Karpas-422 (cell line): ENCODE results near the gene DRD3. TPM values are rescaled to one million over a fixed set of nuclear protein-coding genes. Genes with fewer than 3 reads are reported as not detected.
A peak's percentile ranks its signal among the peaks of the same experiment; 100 is the strongest.

ENCODE experiments used
- DNase-seq: peaks from one replicate; pipeline ENCODE4 v3.0.0-alpha.2; 2015
- H2AFZ ChIP-seq: fragments of 200-600 bp; sonication (generic); 2 replicates; pipeline ENCODE4 v1.6.1; 2014; ENCODE audit warnings: antibody characterized with exemption, low read length, mixed read lengths
- H3K27ac ChIP-seq: fragments of 200-600 bp; sonication (generic); 2 replicates; pipeline ENCODE4 v1.5.1; 2014; ENCODE audit warnings: mild to moderate bottlenecking, low read length, moderate library complexity
- H3K27me3 ChIP-seq: fragments of 200-600 bp; sonication (generic); 2 replicates; pipeline ENCODE4 v1.6.1; 2014; ENCODE audit warnings: low read length, mixed read lengths
- H3K36me3 ChIP-seq: fragments of 200-600 bp; sonication (generic); 2 replicates; pipeline ENCODE4 v1.6.1; 2014; ENCODE audit warnings: low read length, mixed read lengths; ENCODE audit not compliant: insufficient read depth
- H3K4me1 ChIP-seq: fragments of 200-600 bp; sonication (generic); 2 replicates; pipeline ENCODE4 v1.6.1; 2014; ENCODE audit warnings: mild to moderate bottlenecking, low read length, mixed read lengths
- H3K4me2 ChIP-seq: fragments of 200-600 bp; sonication (generic); 2 replicates; pipeline ENCODE4 v1.6.1; 2014; ENCODE audit warnings: low read length, low read depth, mild to moderate bottlenecking; ENCODE audit not compliant: poor library complexity, severe bottlenecking
- H3K4me3 ChIP-seq: fragments of 200-600 bp; sonication (generic); 2 replicates; pipeline ENCODE4 v1.5.1; 2014; ENCODE audit warnings: mild to moderate bottlenecking, antibody characterized with exemption, low read length, mixed read lengths
- H3K79me2 ChIP-seq: fragments of 200-600 bp; sonication (generic); 2 replicates; pipeline ENCODE4 v1.6.1; 2014; ENCODE audit warnings: mild to moderate bottlenecking, low read length, mixed read lengths
- H3K9ac ChIP-seq: fragments of 200-600 bp; sonication (generic); 2 replicates; pipeline ENCODE4 v1.6.0; 2014; ENCODE audit warnings: low read length
- H3K9me2 ChIP-seq: fragments of 200-600 bp; sonication (generic), shearing (Covaris generic); replicated peaks from 2 replicates; pipeline ENCODE4 v1.6.0; 2014; ENCODE audit warnings: mild to moderate bottlenecking, low read length, moderate library complexity; ENCODE audit not compliant: insufficient read depth
- H3K9me3 ChIP-seq: fragments of 300-700, 200-600 bp; sonication (generic); 2 replicates; pipeline ENCODE4 v1.6.1; 2014; ENCODE audit warnings: low read length, mixed read lengths
- H4K20me1 ChIP-seq: fragments of 200-600 bp; sonication (generic); 2 replicates; pipeline ENCODE4 v1.6.1; 2014; ENCODE audit warnings: mild to moderate bottlenecking, antibody characterized with exemption, low read length, low read depth; ENCODE audit not compliant: insufficient read depth
- total RNA-seq: library from RNA; depleted of rRNA; stranded (reverse); fragments of >200 nt; shearing (Covaris generic); gene quantifications from 2 replicates; pipeline ENCODE4 v1.2.3, GENCODE V29; 2014; ENCODE audit warnings: low replicate concordance

Gene DRD3
- total RNA-seq, 1 experiment from 2014 or later, result not detected

- no peak for DNase-seq
- Histone ChIP-seq H3K27ac (no peak overlapping the region), H3K4me3 (no peak overlapping the region), H4K20me1 (no peaks in the 10 kb centered on the region), H2AFZ (no peak overlapping the region), H3K36me3 (no peaks in the 10 kb centered on the region), H3K4me2 (no peak overlapping the region), H3K27me3 (no peaks in the 10 kb centered on the region), H3K4me1 (no peaks in the 10 kb centered on the region), H3K79me2 (no peaks in the 10 kb centered on the region), H3K9me2 (no peaks in the 10 kb centered on the region), H3K9ac (no peak overlapping the region), H3K9me3 (no peaks in the 10 kb centered on the region)
Observed at GRCh38 chr3:114127517-114127916, 51.3 kb downstream of the DRD3 start.

DNA sequence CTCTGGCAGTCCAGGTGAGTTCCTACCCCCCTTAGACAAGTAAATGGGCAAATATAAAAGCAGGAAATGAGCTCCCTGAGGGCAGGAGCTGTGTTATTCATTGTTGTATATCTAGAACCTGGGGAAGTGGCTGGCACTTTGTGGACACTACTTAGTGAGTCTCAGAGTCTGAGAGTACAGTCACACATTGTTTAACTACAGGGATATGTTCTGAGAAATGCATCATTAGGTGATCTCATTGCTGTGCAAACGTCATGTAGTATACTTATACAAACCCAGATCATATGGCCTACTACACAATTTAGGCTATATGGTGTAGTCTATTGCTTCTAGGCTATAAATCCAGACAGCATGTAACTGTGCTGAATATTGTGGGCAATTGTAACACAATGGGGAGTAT is 52.4 kb downstream of the DRD3 start:
- no peak for DNase-seq
- Histone ChIP-seq H3K27ac (no peak overlapping the region), H3K27me3 (no peaks in the 10 kb centered on the region), H2AFZ (no peak overlapping the region), H3K79me2 (no peaks in the 10 kb centered on the region), H4K20me1 (no peaks in the 10 kb centered on the region), H3K4me2 (no peak overlapping the region), H3K9ac (no peak overlapping the region), H3K36me3 (no peaks in the 10 kb centered on the region), H3K4me3 (no peak overlapping the region), H3K4me1 (no peaks in the 10 kb centered on the region), H3K9me3 (no peaks in the 10 kb centered on the region), H3K9me2 (no peaks in the 10 kb centered on the region)

GRCh38 chr3:114122027-114122709 is 56.7 kb downstream of the DRD3 start:
- H4K20me1 ChIP-seq, result no peaks in the 10 kb centered on the region
- H3K27me3 ChIP-seq, result no peaks in the 10 kb centered on the region
- H3K9me3 ChIP-seq, result no peaks in the 10 kb centered on the region
- H3K4me2 ChIP-seq, result no peak overlapping the region
- no peaks in the 10 kb centered on the region for H3K36me3 ChIP-seq
- H3K9me2 ChIP-seq, result no peaks in the 10 kb centered on the region
- H3K27ac ChIP-seq, result no peak overlapping the region
- no peak overlapping the region for H2AFZ ChIP-seq
- DNase-seq, result peak; percentile 6
- no peaks in the 10 kb centered on the region for H3K4me1 ChIP-seq
- no peaks in the 10 kb centered on the region for H3K79me2 ChIP-seq
- H3K4me3 ChIP-seq, result no peak overlapping the region
- H3K9ac ChIP-seq, result no peak overlapping the region

DNA sequence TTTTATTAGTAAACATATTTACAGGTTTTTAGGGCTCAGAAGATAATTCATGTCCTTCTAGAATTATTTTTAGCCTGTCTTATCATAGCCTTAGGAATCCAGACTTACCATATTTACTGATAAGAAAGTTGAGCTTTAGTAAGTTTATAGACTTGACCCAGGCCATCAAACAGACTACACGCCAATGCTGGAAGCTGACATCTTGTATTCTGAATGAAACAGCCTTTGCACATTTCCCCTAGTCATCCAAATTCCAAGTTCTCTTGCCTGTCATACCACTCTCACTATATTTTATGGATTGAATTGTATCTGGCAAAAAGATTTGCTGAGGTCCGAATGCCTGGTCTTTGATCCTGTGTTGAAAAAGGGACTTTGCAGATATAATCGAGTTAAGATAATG is 58.6 kb downstream of the DRD3 start:
- Histone ChIP-seq H3K9ac (no peak overlapping the region), H3K27me3 (no peaks in the 10 kb centered on the region), H3K9me3 (no peaks in the 10 kb centered on the region), H4K20me1 (no peaks in the 10 kb centered on the region), H3K36me3 (no peaks in the 10 kb centered on the region), H3K27ac (no peak overlapping the region), H3K4me3 (no peak overlapping the region), H2AFZ (no peak overlapping the region), H3K79me2 (no peaks in the 10 kb centered on the region), H3K4me2 (no peak overlapping the region), H3K9me2 (no peaks in the 10 kb centered on the region), H3K4me1 (no peaks in the 10 kb centered on the region)
- DNase-seq, result no peak

DNA sequence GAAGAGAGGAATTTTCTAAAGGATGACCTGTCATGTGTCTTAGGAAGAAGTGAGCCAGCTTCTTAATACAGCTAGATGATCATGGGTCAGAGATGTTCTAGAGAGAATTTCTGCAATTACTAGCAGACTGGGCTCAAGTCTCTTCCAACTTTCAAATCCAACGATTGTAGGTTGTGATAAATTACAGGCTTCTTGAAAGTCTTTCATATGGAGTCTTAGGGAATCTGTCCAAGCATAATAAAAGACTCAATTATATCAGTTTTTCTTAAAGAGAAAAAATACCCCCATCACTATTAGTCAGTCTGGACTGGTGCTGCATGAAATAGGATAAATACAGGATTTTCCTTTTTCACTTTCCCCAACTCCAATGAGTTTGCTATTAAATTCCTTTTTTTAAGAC is 59.1 kb downstream of the DRD3 start:
- H3K9me2 ChIP-seq, result no peaks in the 10 kb centered on the region
- no peak for DNase-seq
- no peak overlapping the region for H2AFZ ChIP-seq
- no peak overlapping the region for H3K4me2 ChIP-seq
- H4K20me1 ChIP-seq, result no peaks in the 10 kb centered on the region
- H3K36me3 ChIP-seq, result no peaks in the 10 kb centered on the region
- H3K79me2 ChIP-seq, result no peaks in the 10 kb centered on the region
- H3K9ac ChIP-seq, result no peak overlapping the region
- no peak overlapping the region for H3K4me3 ChIP-seq
- no peaks in the 10 kb centered on the region for H3K27me3 ChIP-seq
- no peaks in the 10 kb centered on the region for H3K4me1 ChIP-seq
- H3K9me3 ChIP-seq, result no peaks in the 10 kb centered on the region
- H3K27ac ChIP-seq, result no peak overlapping the region

- H3K9me2 ChIP-seq, result no peaks in the 10 kb centered on the region
- no peaks in the 10 kb centered on the region for H4K20me1 ChIP-seq
- no peak overlapping the region for H3K27ac ChIP-seq
- H3K79me2 ChIP-seq, result no peaks in the 10 kb centered on the region
- no peak overlapping the region for H3K4me2 ChIP-seq
- H3K4me1 ChIP-seq, result peaks cover 12% of the 10 kb centered on the region
- H3K9ac ChIP-seq, result no peak overlapping the region
- H3K27me3 ChIP-seq, result no peaks in the 10 kb centered on the region
- H2AFZ ChIP-seq, result no peak overlapping the region
- H3K9me3 ChIP-seq, result no peaks in the 10 kb centered on the region
- DNase-seq, result peak; percentile 24
- no peak overlapping the region for H3K4me3 ChIP-seq
- H3K36me3 ChIP-seq, result no peaks in the 10 kb centered on the region
Observed at GRCh38 chr3:114115143-114115542, 63.7 kb downstream of the DRD3 start.

DNA sequence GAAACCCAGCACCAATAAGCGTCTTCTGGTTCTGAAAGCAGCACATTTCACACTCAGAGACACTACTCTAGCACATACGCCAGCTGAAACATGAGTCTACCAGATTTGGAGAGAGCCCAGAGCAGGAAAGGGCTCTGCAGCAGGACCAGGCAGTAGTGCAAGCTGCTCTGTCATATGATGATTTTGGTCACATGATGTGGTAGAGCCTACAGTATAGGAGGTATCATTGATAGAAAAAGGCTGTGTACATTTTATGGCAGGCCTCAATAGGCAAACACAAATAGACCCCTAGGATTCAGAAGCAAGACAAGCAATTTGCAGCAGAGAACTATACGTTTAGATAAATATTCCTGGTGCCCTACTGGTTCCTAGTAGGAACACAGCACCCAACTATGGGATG is 64.1 kb downstream of the DRD3 start:
- H3K4me1 ChIP-seq, result peaks cover 13% of the 10 kb centered on the region
- no peak overlapping the region for H3K27ac ChIP-seq
- H3K27me3 ChIP-seq, result no peaks in the 10 kb centered on the region
- H2AFZ ChIP-seq, result no peak overlapping the region
- no peaks in the 10 kb centered on the region for H3K79me2 ChIP-seq
- H3K36me3 ChIP-seq, result no peaks in the 10 kb centered on the region
- no peaks in the 10 kb centered on the region for H4K20me1 ChIP-seq
- DNase-seq, result no peak
- H3K9me2 ChIP-seq, result no peaks in the 10 kb centered on the region
- no peak overlapping the region for H3K4me3 ChIP-seq
- H3K4me2 ChIP-seq, result no peak overlapping the region
- H3K9me3 ChIP-seq, result no peaks in the 10 kb centered on the region
- H3K9ac ChIP-seq, result no peak overlapping the region

GRCh38 chr3:114112696-114113095 is 66.2 kb downstream of the DRD3 start:
- no peak overlapping the region for H2AFZ ChIP-seq
- no peak overlapping the region for H3K27ac ChIP-seq
- no peak overlapping the region for H3K9ac ChIP-seq
- no peaks in the 10 kb centered on the region for H3K9me2 ChIP-seq
- no peaks in the 10 kb centered on the region for H4K20me1 ChIP-seq
- H3K27me3 ChIP-seq, result no peaks in the 10 kb centered on the region
- no peak for DNase-seq
- H3K79me2 ChIP-seq, result no peaks in the 10 kb centered on the region
- no peaks in the 10 kb centered on the region for H3K36me3 ChIP-seq
- peaks cover 13% of the 10 kb centered on the region for H3K4me1 ChIP-seq
- H3K9me3 ChIP-seq, result no peaks in the 10 kb centered on the region
- H3K4me2 ChIP-seq, result no peak overlapping the region
- no peak overlapping the region for H3K4me3 ChIP-seq
